A549 treated with CORT108297 at 1 μM for 4 hours (cell line): ENCODE results near the gene GPR183. TPM values are rescaled to one million over a fixed set of nuclear protein-coding genes. Genes with fewer than 3 reads are reported as not detected.

Experiments used
- total RNA-seq: library from RNA; stranded (reverse); fragments of 200-300 nt; extraction: Qiagen RNA extraction; gene quantifications from 5 replicates; pipeline ENCODE4 v1.2.3, GENCODE V29; 2022

GPR183 gene
- not detected in 5 replicates for total RNA-seq

GRCh38 chr13:99307247-99307646 is at the start of gene GPR183:
GPR183 (minus strand) TSS chr13:99307399; CDS start chr13:99296145, 11,254 bp downstream.

GRCh38 chr13:99258210-99258860 is 48.9 kb downstream of the GPR183 start, which contains the start of gene GPR18:
GPR18 (minus strand) TSS chr13:99258379; CDS start chr13:99255872, 2,507 bp downstream.

Other genes starting within 250 kb of the GPR183 start
- gene UBAC2, start 106.5 kb downstream of the GPR183 start, total RNA-seq, result 65.9 to 68.5 TPM (median 67.8 TPM) in 5 replicates
- not detected in 5 replicates for gene GPR18, start 49.0 kb downstream of the GPR183 start, total RNA-seq
- 56.5 to 64.0 TPM (median 59.2 TPM) in 5 replicates for gene TM9SF2, start 194.1 kb upstream of the GPR183 start, total RNA-seq